DMS 273 treated with DMSO at 0.1 percent for 48 hours (cell line): ENCODE measurements around the gene CYB5A.
A peak's percentile ranks its signal among the peaks of the same experiment; 100 is the strongest.
"Not testable (repeated sequence)": the region's sequence is repeated elsewhere in the genome, so short reads cannot be mapped to it uniquely, and the experiment has no call there.

ENCODE experiments used
- DNase-seq: peaks from one replicate; lab custom pipeline; 2025; lab: John Stamatoyannopoulos, UW

CYB5A gene

GRCh38 chr18:74291771-74292540, at the start of gene CYB5A:
Gene CYB5A, minus strand, starts transcription at chr18:74291963. Its CDS starts 88 bp downstream, at chr18:74291875.
- DNase-seq: peak; percentile 92

DNA sequence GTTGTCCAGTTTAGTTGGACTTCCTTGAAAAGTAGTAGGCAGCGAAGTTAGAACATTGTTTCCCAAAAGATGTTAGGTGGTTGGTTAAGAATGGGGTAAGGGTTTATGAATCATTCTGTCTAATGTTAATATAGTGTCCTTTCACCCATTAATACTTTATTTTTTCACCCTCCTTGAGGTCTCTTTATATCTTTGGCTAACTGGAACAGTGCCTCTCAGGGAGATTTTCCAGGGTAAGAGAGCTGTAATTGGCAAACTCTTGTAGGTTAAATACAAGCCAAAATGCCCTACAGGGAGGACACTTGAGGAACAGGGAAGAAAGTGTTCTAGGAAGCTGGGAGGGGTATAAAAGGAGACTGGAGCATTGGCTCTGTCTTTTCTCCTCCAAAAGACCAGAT, 46.1 kb upstream of the CYB5A start:
- DNase-seq: no peak

DNA sequence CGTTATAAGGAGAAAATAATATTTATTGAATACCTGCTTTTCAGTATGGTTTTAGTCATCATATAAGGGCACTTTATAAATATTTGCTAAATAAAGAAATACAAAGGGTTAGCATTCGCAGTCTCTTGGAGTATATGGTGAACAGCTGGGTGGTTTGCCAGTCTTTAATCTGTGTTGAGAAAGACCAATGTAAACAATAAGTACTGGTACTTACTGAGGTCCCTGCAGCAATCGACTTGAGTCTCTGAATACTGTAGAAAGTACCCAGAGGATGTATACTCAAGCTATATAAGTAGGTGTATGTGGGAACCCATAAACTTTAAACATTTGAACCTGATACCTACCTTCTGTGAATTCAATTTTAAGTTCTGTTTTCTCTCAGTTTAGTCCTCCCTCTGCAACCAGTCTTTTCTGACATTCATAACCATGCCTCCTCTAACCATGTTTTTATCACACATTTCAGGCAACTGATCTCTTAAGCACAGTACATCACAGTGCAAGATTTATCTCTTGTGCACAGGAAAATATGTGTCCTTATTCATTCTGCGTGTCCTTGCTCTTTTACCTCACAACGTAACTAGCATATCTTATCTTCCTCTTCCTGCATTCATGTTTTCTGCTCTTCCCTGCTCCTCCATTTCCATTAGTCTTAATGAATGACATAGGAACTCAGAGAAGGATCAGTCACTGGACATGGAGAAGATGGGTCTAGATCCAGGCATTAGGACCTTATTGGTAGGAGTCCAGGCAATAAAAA, 45.6 kb upstream of the CYB5A start:
- no peak for DNase-seq

DNA sequence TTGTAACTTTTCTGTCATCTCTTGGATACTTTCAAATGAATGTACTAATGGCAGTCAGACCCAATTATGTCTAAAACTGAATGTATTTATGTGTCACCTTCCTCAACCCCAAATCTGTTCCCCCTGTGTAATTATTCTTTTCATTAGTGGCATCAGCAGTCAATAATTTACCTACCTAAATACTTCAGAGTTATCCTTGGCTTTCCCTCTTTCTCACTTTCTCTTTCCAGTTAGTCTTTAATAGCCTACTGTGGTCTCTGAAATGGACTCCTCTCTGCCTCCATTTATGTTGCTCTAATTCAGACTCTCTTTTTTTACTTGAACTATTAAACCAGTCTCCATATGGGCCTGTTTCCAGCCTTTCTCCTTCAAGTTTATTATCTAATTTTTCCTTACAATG, 44.9 kb upstream of the CYB5A start:
- no peak for DNase-seq

DNA sequence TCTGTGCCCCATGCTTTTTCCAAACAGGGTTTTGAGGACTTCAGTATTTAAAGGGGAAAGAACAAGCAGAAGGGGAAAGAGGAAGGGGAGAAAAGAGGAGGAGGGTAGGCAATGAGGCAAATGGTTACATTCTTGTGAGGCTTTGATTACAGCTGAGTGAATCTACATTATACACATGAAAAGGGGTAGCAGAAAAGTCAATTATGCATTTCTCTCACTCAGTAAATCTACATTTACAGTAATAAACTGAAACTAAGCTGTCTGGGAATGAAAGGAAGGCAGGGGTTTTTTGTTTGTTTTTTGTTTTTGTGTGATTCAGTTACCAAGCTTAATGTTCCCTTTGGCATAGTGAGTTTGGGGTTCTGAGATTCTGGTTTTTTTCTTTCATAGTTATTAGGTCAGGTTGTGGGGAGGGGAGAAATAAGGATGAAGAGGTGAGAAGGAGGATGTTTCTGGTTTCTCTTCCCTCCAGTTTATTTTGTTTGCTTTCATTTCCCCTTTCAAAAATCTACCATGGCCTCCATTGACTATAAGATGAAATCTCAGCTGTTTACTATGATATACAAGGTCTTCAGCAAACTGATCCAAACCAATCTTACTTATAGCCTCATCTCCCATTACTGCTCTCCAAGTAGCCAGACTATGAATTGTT, 42.6 kb upstream of the CYB5A start:
- DNase-seq: no peak

- DNase-seq: no peak
Observed at GRCh38 chr18:74333091-74333490, 41.3 kb upstream of the CYB5A start.

DNA sequence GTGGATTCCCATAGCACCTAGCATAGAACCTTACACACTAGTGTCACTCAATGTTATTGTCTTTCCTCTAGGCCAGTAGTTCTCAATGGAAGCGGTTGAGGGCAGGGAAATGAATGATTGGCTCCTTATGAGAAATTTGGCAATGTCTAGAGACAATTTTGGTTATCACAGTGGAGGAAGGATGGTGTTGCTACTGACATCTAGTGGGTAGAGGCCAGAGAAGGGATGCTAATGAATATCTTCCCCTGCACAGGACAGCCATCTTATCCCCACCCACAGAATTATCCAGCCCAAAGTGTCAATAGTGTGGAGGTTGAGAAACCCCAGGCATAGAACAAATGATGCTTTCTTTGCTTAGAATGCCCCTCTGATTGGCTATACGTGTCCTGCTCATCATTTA, 39.6 kb upstream of the CYB5A start:
- DNase-seq: no peak

DNA sequence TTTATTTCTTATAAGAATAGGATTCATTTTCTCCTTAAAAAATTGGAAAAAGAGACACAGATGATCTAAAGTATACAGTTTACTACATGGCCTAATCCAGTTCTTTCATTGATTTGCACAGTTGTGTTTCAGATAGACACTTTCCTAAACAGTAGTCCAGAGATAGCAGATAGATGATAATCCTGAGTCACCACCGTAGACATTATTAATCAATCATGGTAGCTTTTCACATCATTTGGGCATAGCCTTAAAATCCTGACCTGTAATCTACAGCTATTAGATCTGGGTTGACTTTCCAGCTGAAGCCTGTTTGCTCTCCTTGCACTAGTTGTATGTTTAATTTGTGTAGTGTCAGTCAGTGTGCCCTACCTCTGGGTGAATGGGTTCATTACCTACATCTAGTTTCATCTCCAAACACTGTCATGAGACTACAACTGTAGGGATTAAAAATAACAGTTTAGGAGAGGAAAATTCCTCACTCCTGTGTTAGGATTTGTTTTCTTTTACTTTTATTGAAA, 38.0 kb upstream of the CYB5A start:
- no peak for DNase-seq

DNA sequence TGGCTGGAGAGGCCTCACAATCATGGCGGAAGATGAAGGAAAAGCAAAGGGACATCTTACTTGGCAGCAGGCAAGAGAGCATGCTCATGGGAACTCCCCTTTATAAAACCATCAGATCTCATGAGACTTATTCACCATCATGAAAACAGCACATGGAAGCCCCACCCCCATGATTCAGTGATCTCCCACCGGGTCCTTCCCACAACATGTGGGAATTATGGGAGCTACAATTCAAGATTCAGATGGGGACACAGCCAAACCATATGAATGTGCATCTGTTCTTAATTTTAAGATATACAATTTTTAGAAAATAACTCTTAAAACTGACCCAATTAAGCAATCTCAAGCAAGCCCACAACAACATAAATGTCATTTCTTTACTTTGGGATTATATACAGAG, 36.4 kb upstream of the CYB5A start:
- no peak for DNase-seq

GRCh38 chr18:74326791-74327190, 35.0 kb upstream of the CYB5A start:
- not testable (repeated sequence) for DNase-seq

DNA sequence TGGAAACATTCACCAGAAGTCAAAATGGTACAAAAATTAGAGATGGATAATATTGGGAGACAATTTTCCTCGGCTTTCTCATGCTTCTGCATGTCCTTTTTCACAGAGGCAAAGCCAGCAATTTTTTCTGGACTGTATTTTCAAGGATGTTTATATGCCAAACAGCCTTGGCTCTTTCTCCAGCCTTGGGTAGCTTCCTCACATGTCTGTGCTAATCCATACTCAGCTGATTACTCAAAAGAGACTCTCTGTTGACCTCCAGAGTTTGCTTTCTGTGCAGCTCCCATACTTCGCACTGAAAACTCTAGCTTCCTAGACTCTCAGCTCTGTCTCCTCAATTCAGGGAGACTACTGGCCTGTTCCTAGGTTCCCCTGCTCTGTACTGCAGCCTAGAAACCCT, 34.5 kb upstream of the CYB5A start:
- DNase-seq: no peak

DNA sequence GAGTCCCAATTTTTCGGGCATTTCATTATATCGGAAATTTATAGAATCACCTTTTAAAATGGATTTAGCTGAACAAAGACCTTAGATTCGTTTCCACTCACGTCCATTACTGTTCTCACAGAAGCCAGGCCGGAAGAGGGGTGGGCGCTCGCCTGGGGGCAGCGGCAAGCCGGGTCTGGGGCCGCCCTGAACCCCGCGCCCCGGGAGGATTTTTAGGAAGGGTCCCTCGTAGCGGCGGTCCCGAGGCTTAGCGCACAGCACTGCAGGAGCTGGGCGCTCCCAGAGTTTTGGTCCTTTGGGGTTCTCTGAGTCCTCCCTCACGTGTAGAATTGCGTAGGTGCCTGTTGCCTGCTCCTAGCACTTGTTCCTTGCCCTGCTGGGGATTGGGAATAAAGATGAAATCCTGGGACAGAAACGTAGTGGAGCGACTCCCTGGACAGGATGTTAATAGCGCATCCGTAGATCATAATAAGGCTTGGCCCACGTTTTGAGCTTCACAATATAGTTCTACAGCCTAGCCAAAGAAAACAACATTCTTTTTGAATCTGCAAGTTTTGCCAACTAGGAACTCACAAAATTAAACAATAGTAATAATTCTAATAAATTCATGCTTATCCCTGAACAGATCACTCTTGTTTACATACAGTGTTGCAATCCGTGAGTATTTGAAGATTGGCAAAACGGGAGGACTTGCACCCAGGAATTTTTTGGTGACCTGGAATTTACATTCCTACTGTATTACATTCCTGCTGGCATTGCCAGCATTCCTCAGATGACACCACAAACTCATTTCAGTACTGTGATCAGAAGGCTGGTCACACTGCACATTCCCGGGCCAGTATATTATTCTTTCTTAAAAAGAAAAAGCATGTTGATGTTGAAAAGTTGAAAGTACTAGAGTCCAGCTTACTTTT, 24.8 kb upstream of the CYB5A start:
- DNase-seq: no peak

GRCh38 chr18:74315464-74316256, 23.9 kb upstream of the CYB5A start, which contains the start of gene C18orf63:
Gene C18orf63, plus strand, starts transcription at chr18:74315839. Its CDS starts 2,027 bp downstream, at chr18:74317866.
- DNase-seq: no peak

GRCh38 chr18:74314759-74315463, 23.1 kb upstream of the CYB5A start:
- no peak for DNase-seq

DNA sequence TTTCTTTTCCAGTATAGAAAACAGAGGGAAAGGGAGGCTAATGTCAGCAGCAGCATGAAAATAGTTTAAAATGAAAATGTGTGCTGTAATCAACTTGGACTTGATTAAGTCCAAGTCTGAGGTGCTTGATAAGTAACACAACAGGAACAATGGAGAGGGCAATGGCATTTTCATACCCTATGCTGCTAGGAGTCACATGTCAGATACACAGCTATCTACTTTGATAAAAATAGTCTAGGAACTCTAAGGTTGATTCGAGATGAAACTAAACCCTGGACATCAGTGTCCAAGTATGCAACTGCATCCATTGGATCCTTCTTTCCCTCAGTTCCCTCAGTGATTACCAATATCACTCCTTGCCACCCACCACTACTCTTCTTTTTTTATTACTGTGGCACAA, 19.2 kb upstream of the CYB5A start:
- no peak for DNase-seq

- DNase-seq: no peak
Observed at GRCh38 chr18:74310411-74310810, 18.6 kb upstream of the CYB5A start.

GRCh38 chr18:74303936-74304335, 12.2 kb upstream of the CYB5A start:
- DNase-seq: no peak

GRCh38 chr18:74303306-74303705, 11.5 kb upstream of the CYB5A start:
- DNase-seq: no peak

GRCh38 chr18:74299746-74300145, 8.0 kb upstream of the CYB5A start:
- DNase-seq: no peak

DNA sequence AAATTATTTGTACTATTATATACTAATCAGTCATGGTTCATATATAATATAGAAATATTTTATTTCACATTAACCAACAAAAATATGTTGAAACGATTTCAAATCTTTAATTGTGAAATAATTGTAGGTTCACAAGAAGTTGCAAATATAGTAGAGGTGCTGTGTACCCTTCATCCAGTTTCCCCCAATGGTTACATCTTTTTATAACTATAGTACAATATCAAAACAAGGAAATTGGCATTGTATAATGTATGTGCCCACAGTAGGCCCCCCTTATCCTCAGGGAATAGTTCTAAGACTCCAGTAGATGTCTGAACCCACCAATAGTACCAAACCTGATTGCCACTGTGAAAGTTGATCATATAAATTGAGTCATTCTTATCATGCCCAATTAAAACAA, 7.4 kb upstream of the CYB5A start:
- no peak for DNase-seq
